Hypothalamus (tissue), 51 donors: Measurements from ENCODE around the gene BEST4.
"Not testable (repeated sequence)": the region's sequence is repeated elsewhere in the genome, so short reads cannot be mapped to it uniquely, and the experiment has no call there.

Source experiments
- DNase-seq, 51 donors: peaks; one replicate each; lab custom pipeline; 2025; lab: John Stamatoyannopoulos, UW

BEST4 gene

GRCh38 chr1:44803312-44804095 lies 15.5 kb upstream of the BEST4 start:
- DNase-seq: no peak

GRCh38 chr1:44803062-44803311 lies 15.0 kb upstream of the BEST4 start:
- no peak for DNase-seq

- DNase-seq: peak in 25 of 51 donors; percentile 13 to 66 (median 39)
Observed at GRCh38 chr1:44802306-44803061, 14.5 kb upstream of the BEST4 start.

GRCh38 chr1:44801491-44802305 lies 13.7 kb upstream of the BEST4 start:
- DNase-seq: peak in 1 of 51 donors; percentile 75

- peak; percentile 74 to 100 (median 98) for DNase-seq
Observed at GRCh38 chr1:44799770-44800584, 12.0 kb upstream of the BEST4 start, which contains the start of gene PLK3. Gene PLK3, plus strand, starts transcription at chr1:44800377. Its CDS starts 87 bp downstream, at chr1:44800464.

GRCh38 chr1:44798481-44799365 lies 10.8 kb upstream of the BEST4 start:
- no peak for DNase-seq

GRCh38 chr1:44797886-44798285 lies 9.9 kb upstream of the BEST4 start:
- DNase-seq: not testable (repeated sequence)

- no peak for DNase-seq
Observed at GRCh38 chr1:44792736-44793502, 4.9 kb upstream of the BEST4 start.

GRCh38 chr1:44790968-44791801 lies 3.2 kb upstream of the BEST4 start:
- DNase-seq: no peak

- DNase-seq: no peak
Observed at GRCh38 chr1:44787506-44787905, 464 bp downstream of the BEST4 start.

GRCh38 chr1:44786841-44787426 lies 1.0 kb downstream of the BEST4 start:
- no peak for DNase-seq

- peak in 19 of 51 donors; percentile 17 to 62 (median 39) for DNase-seq
Observed at GRCh38 chr1:44786138-44786840, 1.7 kb downstream of the BEST4 start.

- no peak for DNase-seq
Observed at GRCh38 chr1:44785501-44786137, 2.4 kb downstream of the BEST4 start.

GRCh38 chr1:44785029-44785380 lies 3.0 kb downstream of the BEST4 start:
- no peak for DNase-seq

GRCh38 chr1:44784094-44785028 lies 3.6 kb downstream of the BEST4 start:
- DNase-seq: peak in 6 of 51 donors; percentile 25 to 42 (median 33)
